HCT116 (cell line): ENCODE data around the gene GCNT1.

ENCODE experiments used
- CTCF ChIP-seq, 3 experiments: fragments of 200-600 bp in 1 of 3; sonication (generic) in 1 of 3; IDR thresholded peaks in 2 of 3; conservative IDR thresholded peaks in 1 of 3; 2 replicates each; pipeline ENCODE4 v1.5.1; 2012 to 2017; ENCODE audit warnings: low read depth in 2 of 3, low read length in 2 of 3, antibody characterized with exemption in 1 of 3, borderline replicate concordance in 1 of 3, control low read depth in 1 of 3, mild to moderate bottlenecking in 1 of 3, mixed read lengths in 1 of 3, mixed run types in 1 of 3, moderate library complexity in 1 of 3; ENCODE audit not compliant: insufficient read depth in 1 of 3
- EGR1 ChIP-seq: IDR thresholded peaks from 2 replicates; pipeline ENCODE4 v1.6.1; 2012; ENCODE audit warnings: low read depth
- EZH2 ChIP-seq: fragments of 200-600 bp; sonication (generic); IDR thresholded peaks from 2 replicates; pipeline ENCODE4 v1.6.1; 2017; ENCODE audit warnings: antibody characterized with exemption, mixed run types
- EZH2phosphoT487 ChIP-seq: fragments of 200-600 bp; IDR thresholded peaks from 2 replicates; pipeline ENCODE4 v1.6.1; 2018; ENCODE audit warnings: antibody characterized with exemption, borderline replicate concordance
- JUND ChIP-seq: IDR thresholded peaks from 2 replicates; pipeline ENCODE4 v1.6.1; 2012
- MAX ChIP-seq: IDR thresholded peaks from 2 replicates; pipeline ENCODE4 v1.6.1; 2012
- POLR2A ChIP-seq: IDR thresholded peaks from 2 replicates; pipeline ENCODE4 v1.7.0; 2011; ENCODE audit warnings: borderline replicate concordance; ENCODE audit not compliant: insufficient read depth, insufficient read length; ENCODE audit errors: extremely low read depth
- POLR2AphosphoS5 ChIP-seq: IDR thresholded peaks from 2 replicates; pipeline ENCODE4 v1.6.1; 2011; ENCODE audit warnings: mild to moderate bottlenecking, low read depth, low read length, moderate library complexity
- REST ChIP-seq: IDR thresholded peaks from 2 replicates; pipeline ENCODE4 v1.6.1; 2012; ENCODE audit warnings: low read depth
- SIN3A ChIP-seq: IDR thresholded peaks from 2 replicates; pipeline ENCODE4 v1.6.1; 2012; ENCODE audit warnings: low read depth
- SP1 ChIP-seq: IDR thresholded peaks from 2 replicates; pipeline ENCODE4 v1.6.1; 2012; ENCODE audit warnings: low read depth
- SRF ChIP-seq: IDR thresholded peaks from 2 replicates; pipeline ENCODE4 v1.6.1; 2012; ENCODE audit warnings: low read depth
- ZBTB33 ChIP-seq: IDR thresholded peaks from 2 replicates; pipeline ENCODE4 v1.6.1; 2011; ENCODE audit warnings: mild to moderate bottlenecking, low read length, moderate library complexity; ENCODE audit not compliant: insufficient replicate concordance; ENCODE audit errors: extremely low read depth
- ZNF274 ChIP-seq: fragments of 200-500 bp; sonication (Bioruptor generic); IDR thresholded peaks from 2 replicates; pipeline ENCODE4 v1.6.1; 2014; ENCODE audit warnings: mild to moderate bottlenecking, low read depth, low read length, inconsistent platforms

- no peak for TF ChIP-seq POLR2A
- no peak for TF ChIP-seq EZH2
- no peak for TF ChIP-seq SP1
- no peak for TF ChIP-seq REST
- TF ChIP-seq CTCF (IDR thresholded peaks at IDR 0.05 in 2 of 3, conservative IDR thresholded peaks at IDR 0.05 in 1 of 3; ENCODE audit: borderline replicate concordance in 1 of 3, insufficient read depth in 1 of 3, low read depth in 2 of 3, low read length in 2 of 3) = no peak
- no peak for TF ChIP-seq POLR2AphosphoS5
- TF ChIP-seq MAX = no peak
- no peak for TF ChIP-seq SIN3A
- TF ChIP-seq JUND = no peak
- TF ChIP-seq ZBTB33 = no peak
- no peak for TF ChIP-seq EGR1
- no peak for TF ChIP-seq SRF
- no peak for TF ChIP-seq ZNF274
- no peak for TF ChIP-seq EZH2phosphoT487
These were observed 69.1 kb downstream of the GCNT1 start for GRCh38 chr9:76528056-76528455.
